ENCODE data around the gene OR8B3.

The OR8B3 gene

GRCh38 chr11:124346311-124346955, 52.4 kb downstream of the OR8B3 start:
- no peak for DNase-seq
